NT2/D1 (cell line): ENCODE results near the gene ANKRD18B.
"Not testable (repeated sequence)": the region's sequence is repeated elsewhere in the genome, so short reads cannot be mapped to it uniquely, and the experiment has no call there.

Experiments
- SUZ12 ChIP-seq: IDR thresholded peaks from 2 replicates; pipeline ENCODE4 v1.6.1; 2011; ENCODE audit not compliant: insufficient read length, insufficient read depth; ENCODE audit errors: extremely low read depth
- YY1 ChIP-seq: IDR thresholded peaks from 2 replicates; pipeline ENCODE4 v1.6.1; 2011; ENCODE audit not compliant: insufficient read length, insufficient read depth
- ZNF274 ChIP-seq: IDR thresholded peaks from 2 replicates; pipeline ENCODE4 v1.6.1; 2011; ENCODE audit warnings: mild to moderate bottlenecking, low read depth, low read length

GRCh38 chr9:33597386-33597785 is 73.3 kb downstream of the ANKRD18B start:
- TF ChIP-seq ZNF274, SUZ12, YY1: not testable (repeated sequence)
